Fibroblast of lung (primary cell): Measurements from ENCODE around the gene MRTFA. TPM values are rescaled to one million over a fixed set of nuclear protein-coding genes. Genes with fewer than 3 reads are reported as not detected.

ENCODE experiments used
- DNase-seq, 2 donors: peaks; one replicate each; pipeline versions ENCODE4 v3.0.0 to v3.0.0-alpha.2; 2010; ENCODE audit warnings: low read depth in 2 of 2
- H2AFZ ChIP-seq: 2 replicates; pipeline ENCODE4 v1.5.1; 2012; ENCODE audit warnings: low read length, control low read depth, inconsistent platforms
- H3K27ac ChIP-seq: 2 replicates; pipeline ENCODE4 v1.5.1; 2011; ENCODE audit warnings: low read length, control low read depth; ENCODE audit not compliant: insufficient read depth
- H3K27me3 ChIP-seq: 2 replicates; pipeline ENCODE4 v1.5.1; 2011; ENCODE audit warnings: mild to moderate bottlenecking, low read length; ENCODE audit not compliant: control insufficient read depth, insufficient read depth
- H3K36me3 ChIP-seq: 2 replicates; pipeline ENCODE4 v1.5.1; 2011; ENCODE audit warnings: low read length; ENCODE audit not compliant: control insufficient read depth, insufficient read depth
- H3K4me1 ChIP-seq: 2 replicates; pipeline ENCODE4 v1.5.1; 2011; ENCODE audit warnings: low read length; ENCODE audit not compliant: control insufficient read depth, insufficient read depth; ENCODE audit errors: extremely low read depth
- H3K4me2 ChIP-seq: 2 replicates; pipeline ENCODE4 v1.5.1; 2011; ENCODE audit warnings: low read length, control low read depth; ENCODE audit not compliant: insufficient read depth; ENCODE audit errors: extremely low read depth
- H3K4me3 ChIP-seq, 4 experiments: fragments of 200-600 bp in 1 of 4; sonication (generic) in 1 of 4; replicated peaks in 1 of 4; 2 replicates each; pipeline ENCODE4 v1.5.1; 2011 to 2016; ENCODE audit warnings: low read length in 4 of 4, low read depth in 3 of 4, mild to moderate bottlenecking in 3 of 4, control low read depth in 2 of 4, inconsistent platforms in 1 of 4, mixed read lengths in 1 of 4; ENCODE audit not compliant: insufficient read depth in 1 of 4; ENCODE audit errors: control extremely low read depth in 1 of 4
- H3K79me2 ChIP-seq: 2 replicates; pipeline ENCODE4 v1.5.1; 2012; ENCODE audit warnings: mild to moderate bottlenecking, low read length, inconsistent platforms; ENCODE audit not compliant: control insufficient read depth, insufficient read depth
- H3K9ac ChIP-seq: 2 replicates; pipeline ENCODE4 v1.5.1; 2011; ENCODE audit warnings: mild to moderate bottlenecking, low read length, control low read depth; ENCODE audit not compliant: insufficient read depth
- H3K9me3 ChIP-seq: 2 replicates; pipeline ENCODE4 v1.5.1; 2012; ENCODE audit warnings: low read depth, low read length; ENCODE audit not compliant: control insufficient read depth, insufficient read depth
- H4K20me1 ChIP-seq: 2 replicates; pipeline ENCODE4 v1.5.1; 2011; ENCODE audit warnings: low read length; ENCODE audit not compliant: control insufficient read depth, insufficient read depth; ENCODE audit errors: extremely low read depth
- CTCF ChIP-seq, 2 donors: IDR thresholded peaks in 1 of 2; conservative IDR thresholded peaks in 1 of 2; 1 replicate in 1 of 2; 2 replicates in 1 of 2; pipeline ENCODE4 v1.5.1; 2011 to 2012; ENCODE audit warnings: low read length in 2 of 2, control low read depth in 1 of 2, inconsistent platforms in 1 of 2, low read depth in 1 of 2, mild to moderate bottlenecking in 1 of 2
- EZH2 ChIP-seq: IDR thresholded peaks from 2 replicates; pipeline ENCODE4 v1.5.1; 2012; ENCODE audit warnings: low read length, control low read depth, mild to moderate bottlenecking; ENCODE audit errors: missing control alignments
- polyA plus RNA-seq, 2 donors: library from polyadenylated mRNA; depleted of rRNA in 1 of 2; stranded (reverse) in 1 of 2; unstranded in 1 of 2; fragments of >200 nt; gene quantifications; 2 replicates each; pipeline ENCODE4 v1.2.1, GENCODE V29; 2011 to 2012; ENCODE audit warnings: missing spikeins in 1 of 2
- total RNA-seq: library from RNA; depleted of rRNA; stranded (reverse); fragments of >200 nt; gene quantifications from 2 replicates; pipeline ENCODE4 v1.2.1, GENCODE V29; 2014

MRTFA gene
- total and polyA plus RNA-seq, 2 donors (not counting 1 experiment from before 2014, with no cell fraction given): 7.6 to 23.0 TPM

- Histone ChIP-seq H3K4me1 (no peaks in the 10 kb centered on the region), H3K4me2 (no peak overlapping the region), H3K27ac (no peak overlapping the region), H3K79me2 (peaks cover 1% of the 10 kb centered on the region), H4K20me1 (no peaks in the 10 kb centered on the region), H3K9ac (no peak overlapping the region), H3K9me3 (no peaks in the 10 kb centered on the region), H3K4me3 (no peak overlapping the region), H2AFZ (no peak overlapping the region), H3K36me3 (no peaks in the 10 kb centered on the region), H3K27me3 (no peaks in the 10 kb centered on the region)
- no peak for TF ChIP-seq CTCF (conservative IDR thresholded peaks at IDR 0.05 in 1 of 2, IDR thresholded peaks at IDR 0.05 in 1 of 2; ENCODE audit: low read depth in 1 of 2, low read length in 2 of 2)
- TF ChIP-seq EZH2: no peak
- DNase-seq: no peak
These were observed 167.3 kb downstream of the MRTFA start for GRCh38 chr22:40469181-40469580.

- no peak overlapping the region for H3K27ac ChIP-seq
- H3K9me3 ChIP-seq: no peaks in the 10 kb centered on the region
- DNase-seq: no peak
- no peaks in the 10 kb centered on the region for H3K4me1 ChIP-seq
- TF ChIP-seq EZH2: no peak
- no peak for TF ChIP-seq CTCF (conservative IDR thresholded peaks at IDR 0.05 in 1 of 2, IDR thresholded peaks at IDR 0.05 in 1 of 2; ENCODE audit: low read depth in 1 of 2, low read length in 2 of 2)
- H3K79me2 ChIP-seq: peaks cover 1% of the 10 kb centered on the region
- no peaks in the 10 kb centered on the region for H4K20me1 ChIP-seq
- H3K27me3 ChIP-seq: no peaks in the 10 kb centered on the region
- H3K9ac ChIP-seq: no peak overlapping the region
- no peak overlapping the region for H3K4me2 ChIP-seq
- no peak overlapping the region for H2AFZ ChIP-seq
- H3K4me3 ChIP-seq: no peak overlapping the region
- no peaks in the 10 kb centered on the region for H3K36me3 ChIP-seq
These were observed 167.9 kb downstream of the MRTFA start for GRCh38 chr22:40468616-40469015.

GRCh38 chr22:40466976-40467375, 169.5 kb downstream of the MRTFA start:
- no peak for DNase-seq
- Histone ChIP-seq H3K4me1 (no peaks in the 10 kb centered on the region), H3K36me3 (no peaks in the 10 kb centered on the region), H3K79me2 (peaks cover 1% of the 10 kb centered on the region), H3K9me3 (no peaks in the 10 kb centered on the region), H3K9ac (no peak overlapping the region), H2AFZ (no peak overlapping the region), H3K27ac (no peak overlapping the region), H3K4me2 (no peak overlapping the region), H4K20me1 (no peaks in the 10 kb centered on the region), H3K27me3 (no peaks in the 10 kb centered on the region), H3K4me3 (no peak overlapping the region)
- TF ChIP-seq EZH2: no peak
- TF ChIP-seq CTCF (conservative IDR thresholded peaks at IDR 0.05 in 1 of 2, IDR thresholded peaks at IDR 0.05 in 1 of 2; ENCODE audit: low read depth in 1 of 2, low read length in 2 of 2): no peak
